Endometrial microvascular endothelial cells (primary cell): Measurements from ENCODE around the gene PIGV. TPM values are rescaled to one million over a fixed set of nuclear protein-coding genes. Genes with fewer than 3 reads are reported as not detected.

Experiments used
- in situ Hi-C: cut with HindIII; loops from 2 replicates; pipeline ENCODE4 v1.10.0; 2017; ENCODE audit warnings: low sequenced_read_pairs, low pct_unique_long_range_greater_than_20kb; ENCODE audit errors: inconsistent ontology term
- total RNA-seq: library from RNA; depleted of rRNA; stranded (reverse); fragments of >200 nt; gene quantifications from one replicate; pipeline ENCODE4 v1.2.3, GENCODE V29; 2015; ENCODE audit errors: inconsistent ontology term

The PIGV gene
- total RNA-seq, 1 donor from 2014 or later, result 4.9 TPM

DNA sequence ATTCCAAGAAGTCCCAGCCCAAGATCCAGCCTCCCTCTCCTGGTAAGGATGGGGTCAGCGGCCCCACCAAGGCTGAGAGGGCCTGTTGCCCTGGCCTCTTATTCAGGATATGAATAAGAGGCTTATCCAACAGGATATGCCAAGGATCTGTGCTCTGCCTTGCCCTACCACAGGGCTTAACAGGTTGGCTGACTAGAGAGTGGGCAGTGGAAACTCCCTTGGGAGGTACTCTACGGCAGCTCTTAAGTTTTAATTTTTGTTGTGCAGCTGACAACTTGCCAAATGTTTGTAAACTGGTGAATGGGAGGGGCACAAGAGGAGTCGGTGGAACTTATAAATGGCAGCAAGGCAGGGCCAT, 16.5 kb upstream of the PIGV start:
- in situ Hi-C loops, result no loop called here

DNA sequence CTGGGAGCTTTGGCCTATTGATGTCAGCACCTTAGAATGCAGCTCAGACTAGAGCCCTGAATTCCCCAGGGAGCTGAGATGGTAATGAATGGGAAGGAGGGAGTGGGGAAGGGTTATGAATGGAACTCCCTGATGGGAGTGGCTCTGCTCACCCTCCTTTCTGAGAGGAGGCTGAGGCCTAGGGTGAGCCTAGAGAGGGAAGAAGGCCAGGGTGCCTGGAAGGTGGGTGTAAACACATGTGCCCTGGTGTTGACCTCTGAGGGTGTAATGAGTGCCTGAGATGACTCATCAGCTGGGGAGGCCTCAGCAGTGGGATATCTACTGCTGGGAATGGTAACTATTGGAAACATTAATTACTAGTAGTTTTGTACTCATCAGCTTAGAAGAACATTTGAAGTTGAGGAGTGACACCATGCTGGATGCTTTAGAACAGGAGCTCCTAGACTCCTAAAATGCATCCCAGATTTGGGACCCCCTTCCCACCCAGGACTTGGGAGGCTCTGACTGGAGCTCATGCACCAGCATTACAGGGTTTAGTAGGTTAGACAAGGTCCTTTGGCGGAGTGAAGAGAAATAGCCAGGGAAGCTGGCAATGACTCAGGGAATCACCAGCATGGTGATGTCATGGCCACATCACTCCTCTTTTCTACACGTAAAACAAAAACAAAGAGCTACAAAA, 16.0 kb upstream of the PIGV start:
- in situ Hi-C loops, result no loop called here

DNA sequence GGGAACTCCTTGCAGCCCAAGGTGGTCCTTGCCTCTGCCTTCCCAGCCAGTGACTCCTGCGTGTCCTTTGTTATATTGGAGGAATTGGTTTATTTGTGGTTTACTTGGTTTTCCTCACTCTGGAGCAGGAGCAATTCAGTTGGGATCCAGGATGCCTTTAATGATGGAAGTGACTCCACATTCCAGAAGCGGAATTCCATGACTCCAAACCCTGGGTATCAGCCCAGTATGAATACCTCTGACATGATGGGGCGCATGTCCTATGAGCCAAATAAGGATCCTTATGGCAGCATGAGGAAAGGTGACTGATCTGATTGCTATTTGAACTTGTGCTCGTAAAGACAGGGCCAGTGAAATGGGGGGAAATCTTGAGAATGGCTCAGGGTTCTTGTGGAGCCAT, 15.1 kb upstream of the PIGV start:
- in situ Hi-C loops, result no loop called here

GRCh38 chr1:26774462-26774861, 13.3 kb upstream of the PIGV start:
- in situ Hi-C loops, result no loop called here

DNA sequence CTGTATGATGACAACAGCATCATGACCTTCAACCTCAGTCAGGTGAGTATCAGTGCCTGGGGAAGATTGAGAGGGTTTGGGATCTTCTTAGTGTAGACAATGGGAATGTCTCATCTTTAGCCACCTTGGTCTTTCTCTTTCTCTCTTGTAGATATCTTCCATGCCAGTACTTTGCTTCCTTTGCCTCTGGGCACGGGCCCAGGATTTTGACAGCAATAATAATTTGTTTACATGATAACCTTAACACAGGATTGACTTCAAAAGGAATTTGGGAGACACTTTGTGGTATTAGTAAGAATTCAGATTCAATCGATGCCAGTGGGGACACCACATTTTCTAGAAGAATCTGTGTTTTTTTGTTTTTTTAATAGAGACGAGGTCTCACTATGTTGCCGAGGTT, 12.1 kb upstream of the PIGV start:
- in situ Hi-C loops, result no loop called here

- in situ Hi-C loops, result no loop called here
Observed at GRCh38 chr1:26779098-26779668, 8.6 kb upstream of the PIGV start.

- in situ Hi-C loops, result no loop called here
Observed at GRCh38 chr1:26780344-26780957, 7.3 kb upstream of the PIGV start.

DNA sequence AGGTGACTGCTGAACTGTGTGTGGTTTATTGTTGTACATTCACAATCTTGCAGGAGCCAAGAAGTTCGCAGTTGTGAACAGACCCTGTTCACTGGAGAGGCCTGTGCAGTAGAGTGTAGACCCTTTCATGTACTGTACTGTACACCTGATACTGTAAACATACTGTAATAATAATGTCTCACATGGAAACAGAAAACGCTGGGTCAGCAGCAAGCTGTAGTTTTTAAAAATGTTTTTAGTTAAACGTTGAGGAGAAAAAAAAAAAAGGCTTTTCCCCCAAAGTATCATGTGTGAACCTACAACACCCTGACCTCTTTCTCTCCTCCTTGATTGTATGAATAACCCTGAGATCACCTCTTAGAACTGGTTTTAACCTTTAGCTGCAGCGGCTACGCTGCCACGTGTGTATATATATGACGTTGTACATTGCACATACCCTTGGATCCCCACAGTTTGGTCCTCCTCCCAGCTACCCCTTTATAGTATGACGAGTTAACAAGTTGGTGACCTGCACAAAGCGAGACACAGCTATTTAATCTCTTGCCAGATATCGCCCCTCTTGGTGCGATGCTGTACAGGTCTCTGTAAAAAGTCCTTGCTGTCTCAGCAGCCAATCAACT, 6.4 kb upstream of the PIGV start:
- in situ Hi-C loops, result no loop called here

DNA sequence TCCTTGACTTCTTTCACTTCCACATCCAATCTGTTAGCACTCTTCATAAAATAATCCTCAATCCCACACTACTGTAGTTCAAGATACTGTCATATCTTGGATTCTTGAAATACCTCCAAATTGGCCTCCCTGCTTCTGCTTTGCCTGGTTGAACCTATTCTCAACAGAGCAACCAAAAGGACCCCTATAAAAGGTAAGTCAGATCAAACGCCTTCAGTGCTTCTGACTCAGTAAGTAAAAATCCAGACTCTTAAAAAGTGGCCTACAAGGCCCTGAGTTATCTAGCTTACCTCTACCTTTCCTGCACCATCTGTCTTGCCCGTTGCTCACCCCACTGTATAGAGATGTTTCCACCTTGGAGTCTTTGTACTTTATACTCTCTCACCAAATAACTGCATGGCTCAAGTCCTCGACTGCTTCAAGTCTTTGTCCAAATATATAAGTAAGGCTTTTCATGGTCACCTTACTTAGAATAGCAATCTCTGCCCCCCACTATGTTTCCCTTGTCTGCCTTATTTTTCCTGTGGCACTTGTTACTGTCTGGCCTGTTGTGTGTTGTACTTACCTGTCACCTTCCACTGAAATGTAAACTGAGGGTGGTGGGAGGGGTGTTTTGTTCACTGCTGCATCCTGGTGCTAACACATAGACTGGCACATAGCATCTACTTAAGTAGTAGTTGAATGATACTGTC, 5.1 kb upstream of the PIGV start:
- in situ Hi-C loops, result no loop called here

DNA sequence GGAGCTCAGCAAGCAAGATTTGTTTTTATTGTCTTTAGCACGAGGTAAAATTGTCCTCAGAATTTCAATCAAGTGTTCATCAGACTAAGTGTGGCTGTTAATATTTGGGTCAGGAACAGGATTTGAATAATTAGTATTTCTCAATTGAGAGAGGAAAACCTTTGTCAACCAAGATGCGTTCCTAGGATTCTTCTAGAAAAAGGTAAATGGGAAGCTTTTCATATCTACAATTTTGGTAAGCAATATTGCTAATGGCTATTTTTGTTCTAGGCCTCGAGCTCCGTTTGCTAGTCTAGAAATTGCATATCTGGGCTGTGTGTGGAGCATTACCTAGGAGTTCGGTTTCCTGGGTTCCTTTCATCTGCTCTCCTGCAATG, 4.1 kb upstream of the PIGV start:
- in situ Hi-C loops, result no loop called here

GRCh38 chr1:26784023-26784871, 3.5 kb upstream of the PIGV start:
- in situ Hi-C loops, result no loop called here

GRCh38 chr1:26784886-26785285, 2.9 kb upstream of the PIGV start:
- in situ Hi-C loops, result loop anchor here (5.0 kb wide), 1 partner anchor 183 kb away; no protein-coding TSS in a partner anchor

DNA sequence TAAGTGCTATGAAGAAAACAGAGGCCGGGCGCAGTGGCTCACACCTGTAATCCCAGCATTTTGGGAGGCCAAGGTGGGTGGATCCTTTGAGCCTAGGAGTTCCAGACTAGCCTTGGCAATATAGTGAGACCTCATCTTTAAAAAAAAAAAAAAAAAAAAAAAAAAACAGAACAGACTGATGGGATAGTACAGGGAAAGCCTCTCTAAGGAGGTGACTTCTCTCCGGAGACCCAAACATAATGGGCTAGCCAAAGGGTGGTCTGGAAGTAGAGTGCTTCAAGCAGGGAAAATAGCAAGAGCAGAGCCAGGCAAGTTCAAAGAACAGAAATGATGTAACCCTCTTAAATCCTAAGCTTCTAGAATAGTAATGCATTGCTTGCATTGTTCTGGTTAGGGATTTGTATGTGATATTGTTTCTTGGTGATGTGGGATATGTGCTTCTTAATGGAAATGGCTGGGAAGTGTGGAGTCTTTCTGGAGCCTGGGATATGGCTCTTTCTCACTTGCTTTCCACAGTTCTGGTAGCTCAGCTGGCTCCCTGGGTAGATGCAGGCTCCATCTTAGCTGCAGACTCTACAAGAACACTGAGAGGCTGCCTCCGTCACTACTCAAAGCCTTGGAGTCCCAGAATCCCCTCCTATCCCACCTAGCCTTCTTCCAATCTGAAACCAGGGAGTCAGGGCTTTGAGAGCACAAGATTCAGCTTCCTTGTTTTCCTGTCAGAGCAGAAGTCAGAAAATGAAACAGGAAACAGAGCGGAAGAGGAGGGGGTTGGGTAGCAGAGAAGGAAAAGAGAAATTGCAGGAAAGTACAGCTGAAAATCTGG, 1.9 kb upstream of the PIGV start:
- in situ Hi-C loops, result loop anchor here (5.0 kb wide), 1 partner anchor 184 kb away; no protein-coding TSS in a partner anchor

GRCh38 chr1:26786437-26787380, 1.0 kb upstream of the PIGV start:
- in situ Hi-C loops, result loop anchor here (5.0 kb wide), 1 partner anchor 184 kb away; no protein-coding TSS in a partner anchor

GRCh38 chr1:26787381-26787705, 407 bp upstream of the PIGV start:
- in situ Hi-C loops, result loop anchor here (5.0 kb wide), 1 partner anchor 185 kb away; no protein-coding TSS in a partner anchor

DNA sequence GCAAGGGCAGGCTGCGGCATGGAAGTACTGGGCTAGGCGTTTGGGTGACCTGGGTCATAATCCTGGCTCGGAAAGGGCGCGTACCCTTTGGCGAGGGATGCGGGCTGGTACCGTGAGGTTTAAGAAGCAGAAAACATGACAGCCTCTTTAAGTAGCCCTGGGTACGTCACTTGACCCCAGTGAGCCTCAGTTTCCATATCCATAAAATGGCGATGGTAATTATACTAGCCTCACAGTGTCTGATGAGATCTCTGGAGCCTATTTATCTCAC, 700 bp downstream of the PIGV start:
- in situ Hi-C loops, result loop anchor here (5.0 kb wide), 1 partner anchor 186 kb away; no protein-coding TSS in a partner anchor
